ENCODE data around the gene LCAT.

Gene LCAT

GRCh38 chr16:67936124-67936879 lies 7.6 kb downstream of the LCAT start, which contains the start of gene PSMB10:
Gene PSMB10 (minus strand): TSS chr16:67936850. CDS start chr16:67936749, 101 bp downstream.
- 0 out of 2 replicates have a peak, but pooled peaks cover 6% of the 10 kb centered on the region for H3K36me3 ChIP-seq (ENCODE audit: insufficient read depth, low read length)
- peak within 1 kb of the TSS; percentile 65 for H3K27ac ChIP-seq (ENCODE audit: low read depth, low read length)
- WGBS, result 1% methylated on average over 54 of the region's 54 CpGs
- H3K4me1 ChIP-seq (ENCODE audit: insufficient read depth, low read length), result peaks cover 4% of the 10 kb centered on the region; the same call in 1 of the 2 replicates
- H3K27me3 ChIP-seq (ENCODE audit: insufficient read depth, low read length), result no peaks in the 10 kb centered on the region
- H3K9me3 ChIP-seq (ENCODE audit: insufficient read depth, low read depth, low read length), result no peaks in the 10 kb centered on the region
- peak within 1 kb of the TSS; percentile 85 for H3K9ac ChIP-seq (ENCODE audit: low read depth, low read length)
- peak within 1 kb of the TSS; percentile 87 for H3K4me3 ChIP-seq (ENCODE audit: low read length)

DNA sequence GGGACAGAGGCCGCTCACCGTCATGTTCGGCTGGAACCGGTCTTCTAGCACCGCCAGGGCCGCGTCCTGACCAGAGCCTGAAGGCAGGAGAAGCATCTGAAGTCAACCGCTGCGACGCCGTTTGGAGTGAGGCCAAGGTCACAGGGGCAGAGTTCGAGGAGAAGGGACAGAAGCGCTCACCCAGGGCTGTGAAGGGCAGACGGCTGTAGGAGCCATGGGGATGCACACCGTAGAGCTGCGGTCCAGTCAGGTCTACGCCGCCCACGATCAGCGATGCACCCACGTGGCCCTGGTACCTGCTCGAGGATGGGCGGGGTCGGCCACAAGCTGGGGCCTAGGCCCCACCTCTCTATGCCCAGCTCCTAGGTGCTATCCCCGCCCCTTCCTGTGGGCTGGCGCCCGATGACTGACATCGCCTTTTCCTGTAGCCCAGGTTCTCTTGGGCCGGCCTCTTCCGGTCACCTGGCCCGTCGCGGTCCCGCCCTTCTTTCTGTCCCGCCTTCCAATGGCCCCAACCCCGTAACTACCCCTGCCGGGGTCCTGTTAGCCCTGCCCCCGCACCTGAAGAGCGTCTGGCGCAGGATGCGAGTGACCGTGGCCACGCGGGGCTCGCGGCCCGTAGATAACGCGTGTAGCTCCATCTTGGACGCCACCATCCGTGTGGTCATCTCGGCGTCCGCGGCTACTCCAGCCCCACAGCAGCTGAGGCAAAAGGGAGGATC lies 8.4 kb downstream of the LCAT start:
- H3K27me3 ChIP-seq (ENCODE audit: insufficient read depth, low read length), result no peaks in the 10 kb centered on the region
- peaks cover 4% of the 10 kb centered on the region; the same call in 1 of the 2 replicates for H3K4me1 ChIP-seq (ENCODE audit: insufficient read depth, low read length)
- peak overlapping the region; percentile 65 for H3K27ac ChIP-seq (ENCODE audit: low read depth, low read length)
- under 1% methylated on average over 55 of the region's 55 CpGs for WGBS
- H3K9me3 ChIP-seq (ENCODE audit: insufficient read depth, low read depth, low read length), result no peaks in the 10 kb centered on the region
- H3K4me3 ChIP-seq (ENCODE audit: low read length), result peak overlapping the region; percentile 87
- H3K9ac ChIP-seq (ENCODE audit: low read depth, low read length), result peak overlapping the region; percentile 85
- 0 out of 2 replicates have a peak, but pooled peaks cover 6% of the 10 kb centered on the region for H3K36me3 ChIP-seq (ENCODE audit: insufficient read depth, low read length)

GRCh38 chr16:67935101-67935401 lies 8.9 kb downstream of the LCAT start:
- Histone ChIP-seq H3K36me3 (ENCODE audit: insufficient read depth, low read length) (peaks cover 7% of the 10 kb centered on the region; the same call in 1 of the 2 replicates), H3K4me1 (ENCODE audit: insufficient read depth, low read length) (peaks cover 4% of the 10 kb centered on the region; the same call in 1 of the 2 replicates), H3K9me3 (ENCODE audit: insufficient read depth, low read depth, low read length) (no peaks in the 10 kb centered on the region), H3K27ac (ENCODE audit: low read depth, low read length) (no peak overlapping the region), H3K4me3 (ENCODE audit: low read length) (peak overlapping the region; percentile 87), H3K27me3 (ENCODE audit: insufficient read depth, low read length) (no peaks in the 10 kb centered on the region), H3K9ac (ENCODE audit: low read depth, low read length) (peak overlapping the region; percentile 55)
- WGBS, result 8% methylated on average over 13 of the region's 13 CpGs

DNA sequence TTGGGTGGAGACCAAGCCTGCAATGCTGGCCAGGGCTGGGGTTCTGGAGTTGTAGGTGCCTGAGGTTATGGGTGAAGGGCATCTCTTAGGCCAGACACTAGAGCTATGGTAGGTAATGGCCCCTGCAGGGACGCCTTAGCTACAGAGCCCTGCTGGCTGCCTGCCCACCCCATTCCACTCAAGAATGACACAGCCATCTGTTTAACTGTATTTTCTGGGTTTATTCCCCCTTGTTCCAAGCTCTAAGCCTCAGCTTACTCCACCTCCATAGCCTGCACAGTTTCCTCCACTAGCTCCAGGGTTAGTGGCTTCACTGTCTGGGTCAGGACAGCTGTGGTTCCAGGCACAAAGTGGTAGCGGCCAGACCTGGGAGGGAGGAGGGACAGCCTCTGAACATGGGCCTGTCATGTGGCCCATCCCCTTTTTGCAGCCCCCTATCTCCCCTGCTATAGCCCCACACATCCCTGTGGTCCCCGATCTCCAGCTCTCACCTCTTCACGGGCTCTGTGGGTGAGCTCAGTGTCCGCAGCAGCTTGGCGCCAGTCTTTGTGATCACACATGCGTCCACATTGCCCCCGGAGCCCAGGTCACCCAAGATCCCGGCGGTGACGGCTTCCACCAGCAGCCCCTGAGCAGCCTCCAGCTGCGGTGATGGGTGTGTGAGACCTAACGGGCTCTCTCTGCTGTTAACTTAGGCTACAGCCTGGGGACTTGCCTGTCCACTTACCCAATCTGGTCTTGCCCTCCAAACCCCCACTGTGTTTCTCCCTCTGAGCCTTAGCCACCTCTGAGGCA lies 9.4 kb downstream of the LCAT start:
- Histone ChIP-seq H3K9ac (ENCODE audit: low read depth, low read length) (peak overlapping the region; percentile 55), H3K9me3 (ENCODE audit: insufficient read depth, low read depth, low read length) (no peaks in the 10 kb centered on the region), H3K27ac (ENCODE audit: low read depth, low read length) (no peak overlapping the region), H3K4me1 (ENCODE audit: insufficient read depth, low read length) (peaks cover 4% of the 10 kb centered on the region; the same call in 1 of the 2 replicates), H3K4me3 (ENCODE audit: low read length) (peak overlapping the region; percentile 87), H3K36me3 (ENCODE audit: insufficient read depth, low read length) (peaks cover 12% of the 10 kb centered on the region), H3K27me3 (ENCODE audit: insufficient read depth, low read length) (no peaks in the 10 kb centered on the region)
- WGBS, result 61% methylated on average over 13 of the region's 13 CpGs

GRCh38 chr16:67933805-67934204 lies 10.1 kb downstream of the LCAT start:
- Histone ChIP-seq H3K36me3 (ENCODE audit: insufficient read depth, low read length) (peaks cover 13% of the 10 kb centered on the region), H3K9me3 (ENCODE audit: insufficient read depth, low read depth, low read length) (no peaks in the 10 kb centered on the region), H3K27ac (ENCODE audit: low read depth, low read length) (no peak overlapping the region), H3K27me3 (ENCODE audit: insufficient read depth, low read length) (no peaks in the 10 kb centered on the region), H3K4me1 (ENCODE audit: insufficient read depth, low read length) (peaks cover 4% of the 10 kb centered on the region; the same call in 1 of the 2 replicates), H3K9ac (ENCODE audit: low read depth, low read length) (no peak overlapping the region), H3K4me3 (ENCODE audit: low read length) (peak overlapping the region; percentile 87; the same call in 1 of the 2 replicates)
- 92% methylated on average over 7 of the region's 7 CpGs for WGBS

GRCh38 chr16:67932462-67932840 lies 11.5 kb downstream of the LCAT start:
- Histone ChIP-seq H3K27me3 (ENCODE audit: insufficient read depth, low read length) (no peaks in the 10 kb centered on the region), H3K9ac (ENCODE audit: low read depth, low read length) (no peak overlapping the region), H3K4me1 (ENCODE audit: insufficient read depth, low read length) (peaks cover 4% of the 10 kb centered on the region; the same call in 1 of the 2 replicates), H3K27ac (ENCODE audit: low read depth, low read length) (no peak overlapping the region), H3K9me3 (ENCODE audit: insufficient read depth, low read depth, low read length) (no peaks in the 10 kb centered on the region), H3K36me3 (ENCODE audit: insufficient read depth, low read length) (peaks cover 16% of the 10 kb centered on the region), H3K4me3 (ENCODE audit: low read length) (no peak overlapping the region)
- WGBS, result 99% methylated on average over 4 of the region's 4 CpGs

DNA sequence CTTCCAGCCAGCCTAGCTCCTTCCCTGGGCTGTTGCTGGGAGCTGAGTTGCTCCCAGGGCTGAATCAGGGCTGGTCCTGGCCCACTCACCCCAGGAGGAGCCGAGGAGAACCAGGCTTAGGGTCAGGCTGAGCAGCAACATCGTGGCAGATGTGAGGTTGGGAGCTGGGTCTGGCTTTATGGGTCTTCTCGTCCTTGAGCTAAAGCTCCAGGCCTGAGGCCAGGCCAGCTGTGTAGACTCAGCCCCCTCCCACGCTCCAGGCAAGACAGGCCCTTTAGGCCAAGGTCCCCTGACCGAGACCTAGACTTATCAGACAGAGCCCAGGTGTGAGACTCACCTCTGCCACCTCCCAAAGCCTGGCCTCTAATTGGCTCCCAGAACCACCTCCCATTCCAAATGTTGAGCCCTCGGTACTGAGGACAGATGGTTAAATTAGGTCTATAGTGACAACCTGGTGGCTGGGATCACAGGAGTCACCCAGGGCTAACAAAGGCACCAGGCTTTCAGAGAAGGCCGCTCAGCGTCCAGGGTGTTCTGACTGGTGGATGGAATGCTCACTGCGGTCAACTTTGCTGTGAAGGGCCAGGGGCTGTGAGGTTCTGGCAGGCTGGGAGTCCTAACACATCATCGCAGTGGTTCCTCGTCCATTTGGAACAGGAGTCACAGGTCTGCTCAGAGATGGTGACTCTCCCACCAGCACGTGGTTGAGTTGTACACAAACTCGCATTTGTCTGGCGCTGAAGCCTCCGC lies 12.0 kb downstream of the LCAT start, which contains the start of gene CTRL:
Gene CTRL (minus strand): TSS at position 151 of the 750 bp plus-strand sequence. CDS start 10 bp downstream, at position 141.
- H3K9me3 ChIP-seq (ENCODE audit: insufficient read depth, low read depth, low read length), result no peaks in the 10 kb centered on the region
- no peaks in the 10 kb centered on the region for H3K27me3 ChIP-seq (ENCODE audit: insufficient read depth, low read length)
- no peaks in the 10 kb centered on the region; the same call in 1 of the 2 replicates for H3K4me1 ChIP-seq (ENCODE audit: insufficient read depth, low read length)
- no peak within 1 kb of the TSS for H3K27ac ChIP-seq (ENCODE audit: low read depth, low read length)
- H3K9ac ChIP-seq (ENCODE audit: low read depth, low read length), result no peak within 1 kb of the TSS
- 92% methylated on average over 15 of the region's 15 CpGs for WGBS
- H3K36me3 ChIP-seq (ENCODE audit: insufficient read depth, low read length), result peaks cover 18% of the 10 kb centered on the region
- H3K4me3 ChIP-seq (ENCODE audit: low read length), result no peak within 1 kb of the TSS

- H3K9me3 ChIP-seq (ENCODE audit: insufficient read depth, low read depth, low read length), result no peaks in the 10 kb centered on the region
- H3K36me3 ChIP-seq (ENCODE audit: insufficient read depth, low read length), result peaks cover 18% of the 10 kb centered on the region
- no peak overlapping the region for H3K4me3 ChIP-seq (ENCODE audit: low read length)
- WGBS, result 92% methylated on average over 17 of the region's 17 CpGs
- H3K27me3 ChIP-seq (ENCODE audit: insufficient read depth, low read length), result no peaks in the 10 kb centered on the region
- no peak overlapping the region for H3K27ac ChIP-seq (ENCODE audit: low read depth, low read length)
- no peak overlapping the region for H3K9ac ChIP-seq (ENCODE audit: low read depth, low read length)
- no peaks in the 10 kb centered on the region; the same call in 1 of the 2 replicates for H3K4me1 ChIP-seq (ENCODE audit: insufficient read depth, low read length)
Observed at GRCh38 chr16:67930678-67931211, 13.2 kb downstream of the LCAT start.

- no peak overlapping the region for H3K9ac ChIP-seq (ENCODE audit: low read depth, low read length)
- no peak overlapping the region for H3K4me3 ChIP-seq (ENCODE audit: low read length)
- 96% methylated on average over 14 of the region's 14 CpGs for WGBS
- H3K9me3 ChIP-seq (ENCODE audit: insufficient read depth, low read depth, low read length), result no peaks in the 10 kb centered on the region
- H3K4me1 ChIP-seq (ENCODE audit: insufficient read depth, low read length), result no peaks in the 10 kb centered on the region; the same call in 1 of the 2 replicates
- no peak overlapping the region for H3K27ac ChIP-seq (ENCODE audit: low read depth, low read length)
- peaks cover 18% of the 10 kb centered on the region for H3K36me3 ChIP-seq (ENCODE audit: insufficient read depth, low read length)
- no peaks in the 10 kb centered on the region for H3K27me3 ChIP-seq (ENCODE audit: insufficient read depth, low read length)
Observed at GRCh38 chr16:67930191-67930590, 13.7 kb downstream of the LCAT start.
